Transverse colon (tissue), 4 donors: ENCODE results near the gene SCG3. TPM values are rescaled to one million over a fixed set of nuclear protein-coding genes. Genes with fewer than 3 reads are reported as not detected.

Experiments
- DNase-seq: peaks from one replicate; pipeline ENCODE4 v3.0.0-alpha.2; 2019
- H3K27ac ChIP-seq, 4 donors: fragments of 200-600 bp; sonication (generic); 2 replicates each; pipeline ENCODE4 v1.5.1; 2016 to 2018; ENCODE audit warnings: inconsistent platforms in 4 of 4
- H3K27me3 ChIP-seq: fragments of 200-600 bp; sonication (generic); 2 replicates; pipeline ENCODE4 v1.5.1; 2017; ENCODE audit warnings: inconsistent platforms
- H3K36me3 ChIP-seq, 4 donors: fragments of 200-600 bp; sonication (generic); 2 replicates each; pipeline ENCODE4 v1.5.1; 2017 to 2019; ENCODE audit warnings: inconsistent platforms in 4 of 4
- H3K4me1 ChIP-seq, 4 donors: fragments of 200-600 bp; sonication (generic); 2 replicates each; pipeline ENCODE4 v1.5.1; 2017 to 2020; ENCODE audit warnings: inconsistent platforms in 4 of 4
- H3K4me3 ChIP-seq, 4 donors: fragments of 200-600 bp; sonication (generic); 1 replicate in 1 of 4; 2 replicates in 3 of 4; pipeline versions ENCODE4 v1.5.1 to v1.6.1; 2017 to 2019; ENCODE audit warnings: inconsistent platforms in 4 of 4
- H3K9me3 ChIP-seq, 2 donors: fragments of 200-600 bp; sonication (generic); 2 replicates each; pipeline ENCODE4 v1.5.1; 2017 to 2019; ENCODE audit warnings: inconsistent platforms in 2 of 2
- CTCF ChIP-seq, 5 experiments: fragments of 200-600 bp in 3 of 5; fragments of 450-650 bp in 2 of 5; sonication (generic) in 3 of 5; IDR thresholded peaks; 1 replicate in 2 of 5; 2 replicates in 3 of 5; pipeline ENCODE4 v1.5.1; 2016 to 2017; ENCODE audit warnings: antibody characterized with exemption in 5 of 5, inconsistent platforms in 3 of 5, mild to moderate bottlenecking in 2 of 5, moderate library complexity in 1 of 5
- EP300 ChIP-seq: sonication (generic); formaldehyde crosslinking; IDR thresholded peaks from one replicate; pipeline ENCODE4 v1.6.1; 2017; ENCODE audit warnings: antibody characterized with exemption, low read depth
- POLR2A ChIP-seq: fragments of 450-650 bp; IDR thresholded peaks from one replicate; pipeline ENCODE4 v1.6.1; 2016; ENCODE audit warnings: antibody characterized with exemption, mild to moderate bottlenecking, moderate library complexity
- POLR2AphosphoS5 ChIP-seq, 3 donors: sonication (generic); formaldehyde crosslinking; IDR thresholded peaks; one replicate each; pipeline ENCODE4 v1.6.1; 2016; ENCODE audit warnings: antibody characterized with exemption in 3 of 3
- WGBS, 2 donors: methylation state at CpG; one replicate each; pipeline ENCODE4 v1.1.5; 2018; ENCODE audit warnings: low coverage in 1 of 2; 5-methylcytosine and 5-hydroxymethylcytosine counted together
- in situ Hi-C, 4 donors: fragments of 200-750 bp; cut with MboI; loops; one replicate each; pipeline versions ENCODE4 v1.15.0 to v1.15.1; 2017; ENCODE audit warnings: low sequenced_read_pairs in 3 of 4, low pct_ligation_motif_present in 1 of 4, low pct_unique_long_range_greater_than_20kb in 1 of 4
- intact Hi-C: fragments of 100-400 bp; cut with DNase I; formaldehyde crosslinking; loops from one replicate; pipeline ENCODE4 v1.15.1; 2023; ENCODE audit warnings: low total_unique reads
- total RNA-seq, 4 donors: library from RNA; depleted of rRNA; stranded (reverse); fragments of >200 nt; gene quantifications; one replicate each; pipeline ENCODE4 v1.1.0, GENCODE V29; 2016

SCG3 gene
- total RNA-seq, 4 donors from 2014 or later = 0.55 to 3.6 (median 0.95) TPM; not detected in 1

GRCh38 chr15:51687565-51687964 lies 6.3 kb downstream of the SCG3 start:
- Histone ChIP-seq H3K36me3 (no peaks in the 10 kb centered on the region), H3K4me3 (no peak overlapping the region), H3K27ac (no peak overlapping the region), H3K4me1 (no peaks in the 10 kb centered on the region), H3K9me3 (no peaks in the 10 kb centered on the region), H3K27me3 (peaks cover 22% of the 10 kb centered on the region)
- 0 to 88% methylated on average over 1 of the region's 1 CpG for WGBS, 2 donors
- intact Hi-C loops = no loop called here
- TF ChIP-seq POLR2AphosphoS5 (IDR thresholded peaks at IDR 0.05) (no peak), POLR2A (no peak), EP300 (no peak), CTCF (IDR thresholded peaks at IDR 0.05) (no peak)
- in situ Hi-C loops = no loop called here
- no peak for DNase-seq

GRCh38 chr15:51688863-51689262 lies 7.6 kb downstream of the SCG3 start:
- H3K27me3 ChIP-seq = peaks cover 14% of the 10 kb centered on the region
- intact Hi-C loops = no loop called here
- no peaks in the 10 kb centered on the region for H3K36me3 ChIP-seq
- in situ Hi-C loops = no loop called here
- H3K9me3 ChIP-seq = no peaks in the 10 kb centered on the region
- no peak for TF ChIP-seq POLR2AphosphoS5 (IDR thresholded peaks at IDR 0.05)
- no peak for TF ChIP-seq EP300
- H3K27ac ChIP-seq = no peak overlapping the region
- no peak for DNase-seq
- 79 to 100% methylated on average over 1 to 2 of the region's 2 CpGs for WGBS, 2 donors
- H3K4me3 ChIP-seq = no peak overlapping the region
- H3K4me1 ChIP-seq = no peaks in the 10 kb centered on the region

- Histone ChIP-seq H3K4me1 (no peaks in the 10 kb centered on the region), H3K27ac (no peak overlapping the region), H3K9me3 (no peaks in the 10 kb centered on the region), H3K36me3 (no peaks in the 10 kb centered on the region), H3K27me3 (peaks cover 4% of the 10 kb centered on the region), H3K4me3 (no peak overlapping the region)
- intact Hi-C loops = no loop called here
- in situ Hi-C loops = no loop called here
- 51 to 57% methylated on average over 3 of the region's 3 CpGs for WGBS, 2 donors
- TF ChIP-seq EP300 = no peak
- no peak for TF ChIP-seq CTCF (IDR thresholded peaks at IDR 0.05)
- TF ChIP-seq POLR2A = no peak
- TF ChIP-seq POLR2AphosphoS5 (IDR thresholded peaks at IDR 0.05) = no peak
- no peak for DNase-seq
These were observed 10.9 kb downstream of the SCG3 start for GRCh38 chr15:51692154-51692553.

- WGBS, 2 donors = 86% methylated on average over 5 of the region's 5 CpGs; no CpG with 5 or more reads in 1 of the 2 donors
- TF ChIP-seq EP300 = no peak
- no peak for TF ChIP-seq POLR2A
- no peak for TF ChIP-seq POLR2AphosphoS5 (IDR thresholded peaks at IDR 0.05)
- no peak for TF ChIP-seq CTCF (IDR thresholded peaks at IDR 0.05)
- Histone ChIP-seq H3K9me3 (no peaks in the 10 kb centered on the region), H3K4me3 (no peak overlapping the region), H3K27me3 (peaks cover 4% of the 10 kb centered on the region), H3K4me1 (no peaks in the 10 kb centered on the region), H3K27ac (no peak overlapping the region), H3K36me3 (no peaks in the 10 kb centered on the region)
- no peak for DNase-seq
- in situ Hi-C loops = no loop called here
- intact Hi-C loops = no loop called here
These were observed 15.3 kb downstream of the SCG3 start for GRCh38 chr15:51696566-51696965.

- H3K9me3 ChIP-seq = no peaks in the 10 kb centered on the region
- H3K36me3 ChIP-seq = no peaks in the 10 kb centered on the region
- 82 to 92% methylated on average over 2 of the region's 2 CpGs for WGBS, 2 donors
- in situ Hi-C loops = no loop called here
- no peak for DNase-seq
- H3K4me3 ChIP-seq = no peak overlapping the region
- TF ChIP-seq CTCF (IDR thresholded peaks at IDR 0.05) = no peak
- no peak for TF ChIP-seq EP300
- no peak for TF ChIP-seq POLR2AphosphoS5 (IDR thresholded peaks at IDR 0.05)
- no peak for TF ChIP-seq POLR2A
- intact Hi-C loops = no loop called here
- H3K4me1 ChIP-seq = no peaks in the 10 kb centered on the region
- H3K27ac ChIP-seq = no peak overlapping the region
- H3K27me3 ChIP-seq = peaks cover 4% of the 10 kb centered on the region
These were observed 15.9 kb downstream of the SCG3 start for GRCh38 chr15:51697163-51697562.
